Measurements from ENCODE around the gene PPP2R2C. TPM values are rescaled to one million over a fixed set of nuclear protein-coding genes. Genes with fewer than 3 reads are reported as not detected.

Gene PPP2R2C
- total RNA-seq, 1 experiment from 2014 or later, result 8.1 TPM

GRCh38 chr4:6443035-6444023 lies 29.1 kb downstream of the PPP2R2C start:
- no peak overlapping the region for H3K27ac Mint-ChIP-seq
- Histone ChIP-seq H2BK15ac (ENCODE audit: low read depth, low read length) (no peak overlapping the region), H3K4me1 (ENCODE audit: insufficient read depth, low read length) (no peaks in the 10 kb centered on the region), H3K4me2 (ENCODE audit: insufficient read depth, insufficient read length, low read length) (no peak overlapping the region), H2BK20ac (ENCODE audit: low read depth, low read length, poor library complexity, severe bottlenecking) (no peak overlapping the region), H3K4ac (ENCODE audit: low read depth, low read length) (no peak overlapping the region), H3K79me1 (ENCODE audit: insufficient read depth, low read depth, low read length, poor library complexity, severe bottlenecking) (no peaks in the 10 kb centered on the region), H3K9me3 (ENCODE audit: control insufficient read depth, low read depth, low read length) (no peaks in the 10 kb centered on the region), H3K27ac (ENCODE audit: insufficient read length, low read depth, low read length) (no peak overlapping the region), H2BK12ac (ENCODE audit: insufficient read length, low read depth, low read length) (no peak overlapping the region), H4K8ac (replicated peaks; ENCODE audit: insufficient read length, low read depth, low read length) (no peak overlapping the region), H3T11ph (ENCODE audit: low read length) (no peak overlapping the region), H4K91ac (ENCODE audit: insufficient read length, low read depth, low read length) (no peak overlapping the region), H3K27me3 (ENCODE audit: insufficient read depth, low read length) (no peaks in the 10 kb centered on the region), H3K18ac (ENCODE audit: insufficient read length, low read depth, low read length) (no peak overlapping the region), H3K79me2 (ENCODE audit: insufficient read depth, low read length) (no peaks in the 10 kb centered on the region), H3K9ac (ENCODE audit: extremely low read depth, insufficient read length, low read length) (no peak overlapping the region), H3K56ac (ENCODE audit: insufficient read length, low read depth, low read length) (no peak overlapping the region), H3K14ac (ENCODE audit: insufficient read depth, low read length) (no peak overlapping the region), H4K5ac (ENCODE audit: insufficient read length, low read depth, low read length) (no peak overlapping the region), H2BK5ac (ENCODE audit: insufficient read length, low read length) (no peak overlapping the region), H3K23me2 (ENCODE audit: insufficient read length, low read depth, low read length, poor library complexity, severe bottlenecking) (peaks cover 3% of the 10 kb centered on the region), H2AFZ (ENCODE audit: low read length) (no peak overlapping the region), H2BK120ac (ENCODE audit: low read depth, low read length, poor library complexity, severe bottlenecking) (no peak overlapping the region), H4K20me1 (ENCODE audit: control insufficient read depth, insufficient read depth, insufficient read length) (no peaks in the 10 kb centered on the region), H2AK5ac (ENCODE audit: insufficient read length, low read length) (no peak overlapping the region), H3K23ac (ENCODE audit: insufficient read length, low read depth, low read length) (no peak overlapping the region)
- no peak overlapping the region for H3K4me3 Mint-ChIP-seq
- H3K27me3 Mint-ChIP-seq (ENCODE audit: low read depth), result peaks cover 9% of the 10 kb centered on the region
- DNase-seq, result no peak
- H3K36me3 Mint-ChIP-seq (ENCODE audit: insufficient read depth in 1 of 3, low read depth in 3 of 3), result no peaks in the 10 kb centered on the region
- H3K4me1 Mint-ChIP-seq, result peaks cover 10 to 23% of the 10 kb centered on the region in 2 experiments
- no peak for TF ChIP-seq CTCF (conservative IDR thresholded peaks at IDR 0.05)
- WGBS (ENCODE audit: extremely low coverage, insufficient read length, low lambda C conversion rate), result no CpG with 5 or more reads among the region's 21 CpGs
- no peaks in the 10 kb centered on the region; a peak in 1 of 5 replicates for H3K9me3 Mint-ChIP-seq

Measured in H9 (cell line).